ENCODE measurements around the gene RNF212. TPM values are rescaled to one million over a fixed set of nuclear protein-coding genes. Genes with fewer than 3 reads are reported as not detected.

RNF212 gene
- total and polyA plus RNA-seq, 9 of the 15 experiments (the other 6 are each of a cell fraction or from before 2014, with no cell fraction given) = 0.04 TPM; not detected in 8

- in situ Hi-C loops (cut with MboI) (no loop called here), intact Hi-C loops (cut with micrococcal nuclease) (no loop called here)
- Histone ChIP-seq H3K36me3 (ENCODE audit: control insufficient read depth, insufficient read depth, low read length) (no peaks in the 10 kb centered on the region), H3K4me3 (no peak overlapping the region), H3K9me1 (ENCODE audit: control insufficient read depth, insufficient read depth, low read length) (no peaks in the 10 kb centered on the region), H3K9ac (ENCODE audit: insufficient read depth in 1 of 2, low read depth in 2 of 2, low read length in 2 of 2) (no peak overlapping the region), H3K79me2 (ENCODE audit: control insufficient read depth, insufficient read depth, low read length) (no peaks in the 10 kb centered on the region), H3K4me1 (replicated peaks in 1 of 2; ENCODE audit: control insufficient read depth in 2 of 2, insufficient read depth in 2 of 2, low read length in 2 of 2) (0 out of 5 replicates have a peak, but pooled peaks cover 0 to 3% of the 10 kb centered on the region in 2 experiments), H3K4me2 (ENCODE audit: insufficient read depth, low read length) (no peak overlapping the region), H4K20me1 (replicated peaks; ENCODE audit: control insufficient read depth, insufficient read depth, low read length) (no peaks in the 10 kb centered on the region), H3K27me3 (ENCODE audit: control insufficient read depth in 2 of 2, insufficient read depth in 2 of 2, low read length in 2 of 2) (peaks cover 64 to 93% of the 10 kb centered on the region in 2 experiments), H3K9me3 (replicated peaks; ENCODE audit: control insufficient read depth, insufficient read depth, low read depth, low read length) (no peaks in the 10 kb centered on the region), H3K27ac (ENCODE audit: extremely low read depth, low read depth, low read length) (no peak overlapping the region), H2AFZ (ENCODE audit: low read depth, low read length) (no peak overlapping the region)
- POLR2A ChIA-PET = no interaction called here
- BruUV-seq (replicated peaks) = no TSS peak
- ATAC-seq (no peak), DNase-seq (ENCODE audit: extremely low read depth in 1 of 4, low spot score in 3 of 4) (no peak), FAIRE-seq (no peak)
- CTCF ChIA-PET (ENCODE audit: low intra/inter-chr PET ratio) = no interaction called here
- no peak for TF ChIP-seq FOS (IDR thresholded peaks at IDR 0.05; ENCODE audit: extremely low read depth, insufficient read length)
- no peak for TF ChIP-seq ZNF740 (CRISPR knock-in tag; IDR thresholded peaks at IDR 0.05)
- TF ChIP-seq ZNF740 (tag; IDR thresholded peaks at IDR 0.05) = no peak
- TF ChIP-seq, protein P1, sequence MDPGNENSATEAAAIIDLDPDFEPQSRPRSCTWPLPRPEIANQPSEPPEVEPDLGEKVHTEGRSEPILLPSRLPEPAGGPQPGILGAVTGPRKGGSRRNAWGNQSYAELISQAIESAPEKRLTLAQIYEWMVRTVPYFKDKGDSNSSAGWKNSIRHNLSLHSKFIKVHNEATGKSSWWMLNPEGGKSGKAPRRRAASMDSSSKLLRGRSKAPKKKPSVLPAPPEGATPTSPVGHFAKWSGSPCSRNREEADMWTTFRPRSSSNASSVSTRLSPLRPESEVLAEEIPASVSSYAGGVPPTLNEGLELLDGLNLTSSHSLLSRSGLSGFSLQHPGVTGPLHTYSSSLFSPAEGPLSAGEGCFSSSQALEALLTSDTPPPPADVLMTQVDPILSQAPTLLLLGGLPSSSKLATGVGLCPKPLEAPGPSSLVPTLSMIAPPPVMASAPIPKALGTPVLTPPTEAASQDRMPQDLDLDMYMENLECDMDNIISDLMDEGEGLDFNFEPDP (CRISPR knock-in tag; IDR thresholded peaks at IDR 0.05) = no peak
- TF ChIP-seq E2F5 (CRISPR knock-in tag; IDR thresholded peaks at IDR 0.05) = no peak
- 2% methylated on average over 9 of the region's 9 CpGs for WGBS (ENCODE audit: insufficient coverage, low coverage, missing lambda C conversion rate)
Observed at GRCh38 chr4:1080432-1080831, 32.9 kb downstream of the RNF212 start.

Data from K562 (cell line).